ENCODE data around the gene BFSP2.

The BFSP2 gene

DNA sequence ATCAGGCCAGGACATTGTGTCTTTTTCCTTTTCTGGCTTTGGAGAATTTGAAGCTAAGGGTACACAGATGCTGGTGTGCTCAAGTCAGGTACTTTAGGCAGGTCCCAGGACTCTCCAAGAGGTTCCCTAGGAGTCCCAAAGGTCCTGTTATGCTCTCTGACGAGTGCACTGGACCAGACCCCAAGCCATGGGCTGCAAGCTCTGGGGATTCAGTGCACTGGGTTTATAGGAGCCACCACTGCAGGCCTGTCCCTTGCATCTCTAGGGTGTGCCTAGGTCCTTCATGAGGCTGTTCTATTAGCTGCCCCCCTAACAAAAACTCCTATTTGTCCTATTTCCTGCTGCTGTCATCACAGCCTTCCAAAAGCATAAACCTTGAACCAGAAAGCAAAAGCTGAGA, 31.9 kb upstream of the BFSP2 start:
- H4K20me1 ChIP-seq (ENCODE audit: low read depth, low read length) = no peaks in the 10 kb centered on the region
- no peak overlapping the region for H3K9ac ChIP-seq (ENCODE audit: low read length)
- H3F3A ChIP-seq (ENCODE audit: insufficient read depth) = no peaks in the 10 kb centered on the region
- no peak overlapping the region for H3K4me3 ChIP-seq (ENCODE audit: insufficient read depth, low read length, poor library complexity, severe bottlenecking)
- H2AFZ ChIP-seq (ENCODE audit: low read depth, low read length, severe bottlenecking) = no peak overlapping the region
- H3K9me2 ChIP-seq (replicated peaks; ENCODE audit: insufficient read depth, low read length) = no peaks in the 10 kb centered on the region
- H3K9me3 ChIP-seq (ENCODE audit: insufficient read depth, low read length) = no peaks in the 10 kb centered on the region
- no peaks in the 10 kb centered on the region for H3K79me2 ChIP-seq (ENCODE audit: insufficient read depth, low read length)
- no peak overlapping the region for H3K27ac ChIP-seq (ENCODE audit: low read depth, low read length)
- TF ChIP-seq EZH2phosphoT487 (conservative IDR thresholded peaks at IDR 0.05; ENCODE audit: low read length) = no peak
- TF ChIP-seq, protein P1, sequence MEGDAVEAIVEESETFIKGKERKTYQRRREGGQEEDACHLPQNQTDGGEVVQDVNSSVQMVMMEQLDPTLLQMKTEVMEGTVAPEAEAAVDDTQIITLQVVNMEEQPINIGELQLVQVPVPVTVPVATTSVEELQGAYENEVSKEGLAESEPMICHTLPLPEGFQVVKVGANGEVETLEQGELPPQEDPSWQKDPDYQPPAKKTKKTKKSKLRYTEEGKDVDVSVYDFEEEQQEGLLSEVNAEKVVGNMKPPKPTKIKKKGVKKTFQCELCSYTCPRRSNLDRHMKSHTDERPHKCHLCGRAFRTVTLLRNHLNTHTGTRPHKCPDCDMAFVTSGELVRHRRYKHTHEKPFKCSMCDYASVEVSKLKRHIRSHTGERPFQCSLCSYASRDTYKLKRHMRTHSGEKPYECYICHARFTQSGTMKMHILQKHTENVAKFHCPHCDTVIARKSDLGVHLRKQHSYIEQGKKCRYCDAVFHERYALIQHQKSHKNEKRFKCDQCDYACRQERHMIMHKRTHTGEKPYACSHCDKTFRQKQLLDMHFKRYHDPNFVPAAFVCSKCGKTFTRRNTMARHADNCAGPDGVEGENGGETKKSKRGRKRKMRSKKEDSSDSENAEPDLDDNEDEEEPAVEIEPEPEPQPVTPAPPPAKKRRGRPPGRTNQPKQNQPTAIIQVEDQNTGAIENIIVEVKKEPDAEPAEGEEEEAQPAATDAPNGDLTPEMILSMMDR (IDR thresholded peaks at IDR 0.05; ENCODE audit: insufficient read depth, low read length, poor library complexity, severe bottlenecking) = no peak
- no peaks in the 10 kb centered on the region for H3K36me3 ChIP-seq (ENCODE audit: low read length)
- H3K27me3 ChIP-seq (ENCODE audit: low read length) = no peaks in the 10 kb centered on the region
- H3K4me2 ChIP-seq (ENCODE audit: low read depth, low read length, poor library complexity, severe bottlenecking) = no peak overlapping the region

DNA sequence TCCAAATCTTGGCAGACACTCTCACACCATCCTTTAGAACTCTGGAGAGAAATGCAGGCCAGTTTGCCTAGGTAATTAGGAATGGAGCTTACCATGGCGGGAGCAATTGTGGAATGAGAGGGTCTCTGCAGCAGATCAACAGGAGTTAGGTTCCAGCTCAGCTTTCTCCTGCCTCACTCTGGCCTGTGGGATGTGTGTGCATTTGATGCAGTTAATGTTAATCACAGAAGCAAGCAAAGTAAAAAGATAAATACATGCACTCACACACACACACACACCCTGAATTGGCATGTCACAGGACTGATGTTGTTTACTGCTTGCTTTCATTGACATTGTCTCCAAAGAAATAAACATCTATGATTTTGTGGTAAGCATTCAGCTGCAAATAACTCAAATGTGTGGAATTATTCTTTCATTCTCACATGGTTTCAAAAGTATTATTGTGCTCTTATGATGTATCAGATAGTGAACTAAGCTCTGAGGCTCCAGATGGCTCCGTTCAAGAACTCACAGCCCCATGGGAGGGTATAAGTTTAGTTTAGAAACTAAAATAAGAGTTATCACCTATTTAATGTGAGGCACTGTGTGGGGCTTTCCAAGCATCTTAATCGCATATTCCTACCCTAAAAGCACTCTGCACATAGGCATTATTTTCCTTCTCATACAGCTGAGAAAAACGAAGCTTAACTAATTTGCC, 31.3 kb upstream of the BFSP2 start:
- Histone ChIP-seq H3F3A (ENCODE audit: insufficient read depth) (no peaks in the 10 kb centered on the region), H3K27me3 (ENCODE audit: low read length) (no peaks in the 10 kb centered on the region), H4K20me1 (ENCODE audit: low read depth, low read length) (no peaks in the 10 kb centered on the region), H3K9ac (ENCODE audit: low read length) (no peak overlapping the region), H3K4me3 (ENCODE audit: insufficient read depth, low read length, poor library complexity, severe bottlenecking) (no peak overlapping the region), H3K79me2 (ENCODE audit: insufficient read depth, low read length) (no peaks in the 10 kb centered on the region), H2AFZ (ENCODE audit: low read depth, low read length, severe bottlenecking) (no peak overlapping the region), H3K36me3 (ENCODE audit: low read length) (no peaks in the 10 kb centered on the region), H3K27ac (ENCODE audit: low read depth, low read length) (no peak overlapping the region), H3K9me2 (replicated peaks; ENCODE audit: insufficient read depth, low read length) (no peaks in the 10 kb centered on the region), H3K9me3 (ENCODE audit: insufficient read depth, low read length) (no peaks in the 10 kb centered on the region), H3K4me2 (ENCODE audit: low read depth, low read length, poor library complexity, severe bottlenecking) (no peak overlapping the region)
- TF ChIP-seq, protein P1 (IDR thresholded peaks at IDR 0.05; ENCODE audit: insufficient read depth, low read length, poor library complexity, severe bottlenecking) = no peak
- no peak for TF ChIP-seq EZH2phosphoT487 (conservative IDR thresholded peaks at IDR 0.05; ENCODE audit: low read length)

GRCh38 chr3:133369068-133369440, 30.8 kb upstream of the BFSP2 start:
- Histone ChIP-seq H3K9me3 (ENCODE audit: insufficient read depth, low read length) (no peaks in the 10 kb centered on the region), H4K20me1 (ENCODE audit: low read depth, low read length) (no peaks in the 10 kb centered on the region), H3K79me2 (ENCODE audit: insufficient read depth, low read length) (no peaks in the 10 kb centered on the region), H3F3A (ENCODE audit: insufficient read depth) (no peaks in the 10 kb centered on the region), H3K36me3 (ENCODE audit: low read length) (no peaks in the 10 kb centered on the region), H2AFZ (ENCODE audit: low read depth, low read length, severe bottlenecking) (no peak overlapping the region), H3K4me2 (ENCODE audit: low read depth, low read length, poor library complexity, severe bottlenecking) (no peak overlapping the region), H3K4me3 (ENCODE audit: insufficient read depth, low read length, poor library complexity, severe bottlenecking) (no peak overlapping the region), H3K27ac (ENCODE audit: low read depth, low read length) (no peak overlapping the region), H3K9ac (ENCODE audit: low read length) (no peak overlapping the region), H3K27me3 (ENCODE audit: low read length) (no peaks in the 10 kb centered on the region), H3K9me2 (replicated peaks; ENCODE audit: insufficient read depth, low read length) (no peaks in the 10 kb centered on the region)
- TF ChIP-seq, protein P1 (IDR thresholded peaks at IDR 0.05; ENCODE audit: insufficient read depth, low read length, poor library complexity, severe bottlenecking) = no peak
- no peak for TF ChIP-seq EZH2phosphoT487 (conservative IDR thresholded peaks at IDR 0.05; ENCODE audit: low read length)
